ENCODE measurements around the gene MPV17L2.

Gene MPV17L2

DNA sequence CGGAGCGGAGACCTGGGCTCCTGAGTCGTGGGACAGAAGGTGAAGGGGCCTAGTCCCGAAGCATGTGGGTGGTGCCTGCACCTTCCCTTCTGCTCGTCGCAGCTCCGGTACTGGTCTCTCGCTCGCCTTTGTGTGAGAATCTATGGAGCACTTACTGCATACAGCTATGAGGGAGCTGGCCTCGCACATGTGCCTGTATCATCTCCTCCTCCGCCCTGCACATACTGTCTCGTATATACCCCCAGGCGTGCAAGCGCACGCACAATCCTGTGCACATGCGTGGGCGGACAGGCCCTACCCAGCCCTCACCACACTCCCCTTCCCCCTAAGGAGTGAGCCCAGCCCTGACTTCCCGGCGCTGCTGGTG, 31.4 kb upstream of the MPV17L2 start:
- H3K9ac ChIP-seq (ENCODE audit: low read length), result peak overlapping the region; percentile 66
- H3K9me3 ChIP-seq (ENCODE audit: control insufficient read depth, low read length), result no peaks in the 10 kb centered on the region
- no peaks in the 10 kb centered on the region for H3K27me3 ChIP-seq (replicated peaks; ENCODE audit: control insufficient read depth, insufficient read depth, low read length)
- peaks cover 32% of the 10 kb centered on the region for H3K36me3 ChIP-seq (ENCODE audit: control insufficient read depth, insufficient read depth, low read length, severe bottlenecking)
- H3K4me1 ChIP-seq (ENCODE audit: control insufficient read depth, insufficient read depth, low read length), result peaks cover 18% of the 10 kb centered on the region
- H3K4me3 ChIP-seq (ENCODE audit: low read length), result peak overlapping the region; percentile 74
- DNase-seq (ENCODE audit: low read depth), result no peak

DNA sequence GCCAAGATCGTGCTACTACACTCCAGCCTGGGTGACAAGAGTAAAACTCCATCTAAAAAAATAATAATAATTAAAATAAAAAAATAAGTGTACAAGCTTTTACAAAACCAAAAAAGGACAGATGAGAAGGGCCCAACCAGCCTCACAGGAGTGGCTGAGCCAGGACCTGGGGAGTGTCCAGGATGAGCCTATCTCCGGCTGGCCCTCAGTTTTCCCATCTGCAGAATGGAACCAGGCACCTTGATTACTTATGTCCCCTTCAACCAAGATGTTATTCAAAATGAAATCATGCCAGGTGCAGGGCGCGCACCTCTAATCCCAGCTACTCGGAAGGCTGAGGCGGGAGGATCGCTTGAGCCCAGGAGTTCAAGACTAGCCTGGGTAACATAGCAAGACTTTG, 28.9 kb upstream of the MPV17L2 start:
- H3K4me1 ChIP-seq (ENCODE audit: control insufficient read depth, insufficient read depth, low read length), result peaks cover 8% of the 10 kb centered on the region
- H3K4me3 ChIP-seq (ENCODE audit: low read length), result no peak overlapping the region
- H3K36me3 ChIP-seq (ENCODE audit: control insufficient read depth, insufficient read depth, low read length, severe bottlenecking), result peaks cover 52% of the 10 kb centered on the region
- H3K9ac ChIP-seq (ENCODE audit: low read length), result no peak overlapping the region
- H3K27me3 ChIP-seq (replicated peaks; ENCODE audit: control insufficient read depth, insufficient read depth, low read length), result no peaks in the 10 kb centered on the region
- H3K9me3 ChIP-seq (ENCODE audit: control insufficient read depth, low read length), result no peaks in the 10 kb centered on the region
- no peak for DNase-seq (ENCODE audit: low read depth)

DNA sequence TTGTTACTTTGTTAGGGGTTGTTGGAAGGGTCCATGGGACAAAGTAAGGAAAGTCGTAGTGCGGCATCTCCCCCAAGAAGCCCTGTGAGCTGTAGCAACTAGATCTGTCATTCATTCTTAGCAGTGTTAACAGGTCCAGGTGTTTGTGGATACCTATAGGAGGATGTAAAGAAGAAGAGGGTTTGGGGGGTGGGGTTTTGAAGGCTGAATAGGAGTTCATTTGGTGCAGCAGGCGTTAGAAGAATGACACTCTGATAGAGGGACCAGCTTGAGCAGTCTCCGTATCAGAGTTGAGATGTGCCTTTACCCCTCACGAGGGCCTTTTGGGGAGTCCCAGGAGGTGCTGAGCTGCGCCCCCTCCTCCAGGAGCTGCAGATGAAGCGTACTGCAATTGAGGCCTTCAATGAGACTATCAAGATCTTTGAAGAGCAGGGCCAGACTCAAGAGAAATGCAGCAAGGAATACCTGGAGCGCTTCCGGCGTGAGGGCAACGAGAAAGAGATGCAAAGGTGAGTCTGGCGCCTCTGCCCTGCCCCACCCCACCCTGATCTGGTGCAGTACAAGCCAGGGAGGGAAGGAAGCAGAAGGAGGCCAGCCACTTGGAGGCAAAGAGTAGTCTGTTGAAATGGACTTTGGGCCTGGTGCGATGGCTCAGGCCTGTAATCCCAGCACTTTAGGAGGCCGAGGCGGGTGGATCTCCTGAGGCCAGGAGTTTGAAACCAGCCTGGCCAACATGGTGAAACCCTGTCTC, 27.0 kb upstream of the MPV17L2 start:
- no peak overlapping the region for H3K9ac ChIP-seq (ENCODE audit: low read length)
- H3K9me3 ChIP-seq (ENCODE audit: control insufficient read depth, low read length), result no peaks in the 10 kb centered on the region
- peaks cover 57% of the 10 kb centered on the region for H3K36me3 ChIP-seq (ENCODE audit: control insufficient read depth, insufficient read depth, low read length, severe bottlenecking)
- H3K27me3 ChIP-seq (replicated peaks; ENCODE audit: control insufficient read depth, insufficient read depth, low read length), result no peaks in the 10 kb centered on the region
- no peak overlapping the region for H3K4me3 ChIP-seq (ENCODE audit: low read length)
- H3K4me1 ChIP-seq (ENCODE audit: control insufficient read depth, insufficient read depth, low read length), result peaks cover 13% of the 10 kb centered on the region
- no peak for DNase-seq (ENCODE audit: low read depth)

DNA sequence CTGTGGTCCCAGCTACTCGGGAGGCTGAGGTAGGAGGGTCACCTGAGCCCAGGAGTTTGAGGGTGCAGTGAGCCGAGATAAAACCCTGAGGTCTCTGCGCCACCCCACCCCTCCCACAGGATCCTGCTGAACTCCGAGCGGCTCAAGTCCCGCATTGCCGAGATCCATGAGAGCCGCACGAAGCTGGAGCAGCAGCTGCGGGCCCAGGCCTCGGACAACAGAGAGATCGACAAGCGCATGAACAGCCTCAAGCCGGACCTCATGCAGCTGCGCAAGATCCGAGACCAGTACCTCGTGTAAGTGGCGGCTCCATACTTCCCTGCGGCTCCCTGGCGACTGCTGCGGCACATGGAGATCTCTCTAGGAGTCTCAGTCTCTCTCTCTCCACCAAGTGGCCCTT, 26.0 kb upstream of the MPV17L2 start:
- Histone ChIP-seq H3K4me3 (ENCODE audit: low read length) (no peak overlapping the region), H3K9ac (ENCODE audit: low read length) (no peak overlapping the region), H3K36me3 (ENCODE audit: control insufficient read depth, insufficient read depth, low read length, severe bottlenecking) (peaks cover 55% of the 10 kb centered on the region), H3K4me1 (ENCODE audit: control insufficient read depth, insufficient read depth, low read length) (peaks cover 17% of the 10 kb centered on the region), H3K9me3 (ENCODE audit: control insufficient read depth, low read length) (no peaks in the 10 kb centered on the region), H3K27me3 (replicated peaks; ENCODE audit: control insufficient read depth, insufficient read depth, low read length) (no peaks in the 10 kb centered on the region)
- DNase-seq (ENCODE audit: low read depth), result no peak

DNA sequence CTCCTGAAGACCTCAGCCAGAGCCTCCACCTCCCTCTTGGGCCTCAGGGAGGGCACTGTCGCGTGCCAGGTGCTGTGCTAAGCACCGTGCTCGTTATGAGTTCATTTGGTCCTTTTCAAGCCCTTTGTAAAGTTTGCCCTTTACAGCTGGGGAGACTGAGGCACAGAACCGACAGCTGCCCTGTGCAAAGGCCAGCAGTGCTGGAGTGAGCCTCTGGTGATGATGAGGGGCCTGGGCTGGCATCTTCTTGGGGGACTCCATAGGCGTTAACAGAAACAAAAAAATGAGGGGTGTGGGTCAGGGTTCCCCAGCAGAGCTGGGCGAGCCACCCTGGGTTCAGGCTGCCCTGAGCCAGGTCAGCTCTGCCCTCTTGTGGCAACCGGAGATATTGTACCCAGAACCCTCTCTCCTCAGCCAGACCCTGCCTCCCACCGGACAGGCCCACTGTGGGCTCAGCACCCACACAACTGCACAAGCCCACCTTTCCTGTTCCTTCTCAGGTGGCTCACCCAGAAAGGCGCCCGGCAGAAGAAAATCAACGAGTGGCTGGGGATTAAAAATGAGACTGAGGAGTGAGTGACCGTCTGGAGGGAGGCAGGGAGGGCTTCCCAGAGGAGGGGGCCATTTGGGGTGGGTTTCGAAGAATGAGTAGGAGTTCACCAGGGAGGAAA, 24.9 kb upstream of the MPV17L2 start:
- no peak overlapping the region for H3K9ac ChIP-seq (ENCODE audit: low read length)
- H3K36me3 ChIP-seq (ENCODE audit: control insufficient read depth, insufficient read depth, low read length, severe bottlenecking), result peaks cover 46% of the 10 kb centered on the region
- peak; percentile 73 for DNase-seq (ENCODE audit: low read depth)
- H3K27me3 ChIP-seq (replicated peaks; ENCODE audit: control insufficient read depth, insufficient read depth, low read length), result no peaks in the 10 kb centered on the region
- H3K4me3 ChIP-seq (ENCODE audit: low read length), result no peak overlapping the region
- H3K9me3 ChIP-seq (ENCODE audit: control insufficient read depth, low read length), result no peaks in the 10 kb centered on the region
- peaks cover 20% of the 10 kb centered on the region for H3K4me1 ChIP-seq (ENCODE audit: control insufficient read depth, insufficient read depth, low read length)

DNA sequence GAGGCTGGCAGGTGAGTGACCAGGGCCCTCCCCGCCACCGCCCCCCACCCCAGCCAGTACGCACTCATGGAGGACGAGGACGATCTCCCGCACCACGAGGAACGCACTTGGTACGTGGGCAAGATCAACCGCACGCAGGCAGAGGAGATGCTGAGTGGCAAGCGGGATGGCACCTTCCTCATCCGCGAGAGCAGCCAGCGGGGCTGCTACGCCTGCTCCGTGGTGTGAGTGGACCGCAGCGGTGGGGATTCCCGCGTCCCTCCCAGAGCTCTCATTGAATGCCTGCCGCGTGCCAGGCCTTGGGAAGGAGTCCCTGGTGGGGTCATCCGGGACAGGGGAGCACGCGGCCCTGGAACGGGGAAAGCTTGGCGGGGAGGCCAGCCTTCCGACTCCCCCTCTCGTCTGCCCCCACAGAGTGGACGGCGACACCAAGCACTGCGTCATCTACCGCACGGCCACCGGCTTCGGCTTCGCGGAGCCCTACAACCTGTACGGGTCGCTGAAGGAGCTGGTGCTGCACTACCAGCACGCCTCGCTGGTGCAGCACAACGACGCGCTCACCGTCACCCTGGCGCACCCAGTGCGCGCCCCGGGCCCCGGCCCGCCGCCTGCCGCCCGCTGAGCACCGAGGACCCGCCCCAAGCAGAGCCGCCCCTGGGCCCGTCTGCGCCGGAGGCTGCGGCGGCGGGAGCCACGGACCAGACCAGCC, 24.2 kb upstream of the MPV17L2 start:
- DNase-seq (ENCODE audit: low read depth), result no peak
- Histone ChIP-seq H3K36me3 (ENCODE audit: control insufficient read depth, insufficient read depth, low read length, severe bottlenecking) (peaks cover 40% of the 10 kb centered on the region), H3K27me3 (replicated peaks; ENCODE audit: control insufficient read depth, insufficient read depth, low read length) (no peaks in the 10 kb centered on the region), H3K4me1 (ENCODE audit: control insufficient read depth, insufficient read depth, low read length) (peaks cover 24% of the 10 kb centered on the region), H3K9me3 (ENCODE audit: control insufficient read depth, low read length) (no peaks in the 10 kb centered on the region), H3K9ac (ENCODE audit: low read length) (no peak overlapping the region), H3K4me3 (ENCODE audit: low read length) (no peak overlapping the region)

DNA sequence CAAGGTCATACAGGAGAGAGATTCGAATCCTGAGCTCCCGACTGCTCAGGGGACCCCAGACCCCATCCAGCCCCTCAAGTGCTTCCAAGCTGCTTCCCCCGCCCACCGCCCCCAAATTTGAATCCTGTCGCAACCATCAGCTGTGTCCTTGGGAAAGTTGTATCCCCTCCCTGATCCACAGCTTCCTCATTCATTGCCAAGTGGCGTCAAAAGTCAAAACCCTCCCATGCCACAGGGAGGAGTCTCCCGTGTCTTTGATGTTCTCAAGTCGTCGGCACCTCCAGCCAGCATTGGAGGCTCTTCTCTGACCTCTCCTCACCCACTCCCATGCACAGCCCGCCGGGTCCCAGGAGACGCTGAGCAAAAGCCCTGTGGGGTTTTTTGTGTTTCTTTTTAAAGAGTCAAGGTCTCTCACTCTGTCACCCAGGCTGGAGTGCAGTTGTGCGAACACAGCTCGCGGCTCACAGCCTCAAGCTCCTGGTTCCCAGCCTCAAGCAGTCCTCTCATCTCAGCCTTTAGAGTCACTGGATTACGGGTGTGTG, 22.2 kb upstream of the MPV17L2 start:
- Histone ChIP-seq H3K4me3 (ENCODE audit: low read length) (no peak overlapping the region), H3K27me3 (replicated peaks; ENCODE audit: control insufficient read depth, insufficient read depth, low read length) (no peaks in the 10 kb centered on the region)
- no peak for DNase-seq (ENCODE audit: low read depth)

DNA sequence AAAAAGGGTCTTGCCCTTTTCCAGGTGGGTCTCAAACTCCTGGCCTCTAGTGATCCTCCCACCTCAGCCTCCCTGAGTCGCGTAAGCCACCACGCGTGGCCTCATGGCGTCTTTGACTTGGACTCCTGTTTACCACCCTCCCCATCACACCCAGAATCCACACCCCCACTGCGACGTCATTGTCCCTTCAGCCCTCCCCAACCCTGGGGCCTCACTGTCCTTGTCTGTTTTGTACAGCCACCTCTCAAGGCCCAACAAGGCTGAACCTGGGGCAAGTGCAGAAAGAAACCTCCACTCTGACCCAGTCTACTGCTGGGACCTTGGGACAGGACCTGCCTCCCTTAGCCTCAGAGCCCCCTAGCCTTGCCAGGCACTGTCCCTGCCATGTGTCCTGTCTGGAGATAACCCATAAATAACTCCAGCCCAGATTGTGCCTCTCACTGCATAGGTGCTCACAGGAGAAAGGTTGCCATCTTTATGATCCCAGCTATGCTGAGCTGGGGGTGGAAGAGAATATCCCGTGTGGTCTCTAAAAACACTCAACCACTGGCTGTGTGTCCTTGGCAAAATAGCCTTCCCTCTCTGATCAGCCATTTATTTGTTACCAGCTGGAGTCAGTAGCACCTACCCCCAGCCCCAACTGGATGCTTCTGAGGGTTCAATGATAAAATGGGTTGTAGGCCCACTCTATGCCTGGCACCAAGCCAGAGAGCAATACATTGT, 21.3 kb upstream of the MPV17L2 start:
- DNase-seq (ENCODE audit: low read depth), result no peak

More for the DNA sequence above, 22.2 kb upstream of the MPV17L2 start:
- Histone ChIP-seq H3K9me3 (ENCODE audit: control insufficient read depth, low read length) (no peaks in the 10 kb centered on the region), H3K36me3 (ENCODE audit: control insufficient read depth, insufficient read depth, low read length, severe bottlenecking) (peaks cover 31% of the 10 kb centered on the region), H3K9ac (ENCODE audit: low read length) (no peak overlapping the region), H3K4me1 (ENCODE audit: control insufficient read depth, insufficient read depth, low read length) (peaks cover 28% of the 10 kb centered on the region)

DNA sequence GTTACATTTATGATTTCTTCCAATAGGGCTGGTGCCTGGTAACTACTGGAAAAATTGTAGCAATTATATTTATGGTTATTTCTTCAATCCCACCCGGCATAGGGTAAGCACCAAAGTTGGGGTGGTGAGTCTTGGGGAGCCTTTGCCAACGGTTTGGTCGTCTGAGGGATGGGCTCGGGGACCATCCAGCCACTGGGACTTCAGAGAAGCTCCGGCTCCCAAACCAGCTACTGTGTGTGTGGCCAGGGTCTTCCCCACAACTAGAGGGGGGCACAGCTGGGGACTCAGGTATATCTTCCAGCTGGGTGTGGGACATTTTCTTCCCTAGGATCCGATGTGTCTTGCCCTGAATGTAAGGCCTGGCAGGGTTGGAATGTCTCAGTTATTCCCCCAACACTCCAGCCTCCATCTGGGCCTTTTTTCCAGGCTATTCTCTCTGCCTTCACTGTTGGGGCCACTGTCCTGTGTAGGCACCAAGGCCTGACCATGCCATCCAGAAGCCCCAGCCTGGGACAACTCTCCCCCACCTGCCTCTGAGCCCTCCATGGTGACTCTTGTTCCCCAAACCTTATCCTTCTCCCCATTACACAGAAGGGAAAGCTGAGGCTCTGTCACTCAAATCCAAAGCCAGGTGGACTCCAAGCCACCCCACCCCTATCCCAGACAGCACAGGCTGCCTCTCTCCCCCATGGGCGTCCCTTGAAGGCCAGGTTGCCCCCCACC, 20.5 kb upstream of the MPV17L2 start:
- Histone ChIP-seq H3K9me3 (ENCODE audit: control insufficient read depth, low read length) (no peaks in the 10 kb centered on the region), H3K4me1 (ENCODE audit: control insufficient read depth, insufficient read depth, low read length) (peaks cover 28% of the 10 kb centered on the region), H3K27me3 (replicated peaks; ENCODE audit: control insufficient read depth, insufficient read depth, low read length) (no peaks in the 10 kb centered on the region), H3K9ac (ENCODE audit: low read length) (no peak overlapping the region), H3K36me3 (ENCODE audit: control insufficient read depth, insufficient read depth, low read length, severe bottlenecking) (peaks cover 16% of the 10 kb centered on the region), H3K4me3 (ENCODE audit: low read length) (no peak overlapping the region)
- DNase-seq (ENCODE audit: low read depth), result no peak

More for the DNA sequence above, 21.3 kb upstream of the MPV17L2 start:
- Histone ChIP-seq H3K4me1 (ENCODE audit: control insufficient read depth, insufficient read depth, low read length) (peaks cover 28% of the 10 kb centered on the region), H3K9me3 (ENCODE audit: control insufficient read depth, low read length) (no peaks in the 10 kb centered on the region), H3K27me3 (replicated peaks; ENCODE audit: control insufficient read depth, insufficient read depth, low read length) (no peaks in the 10 kb centered on the region), H3K9ac (ENCODE audit: low read length) (no peak overlapping the region), H3K36me3 (ENCODE audit: control insufficient read depth, insufficient read depth, low read length, severe bottlenecking) (peaks cover 24% of the 10 kb centered on the region), H3K4me3 (ENCODE audit: low read length) (no peak overlapping the region)

DNA sequence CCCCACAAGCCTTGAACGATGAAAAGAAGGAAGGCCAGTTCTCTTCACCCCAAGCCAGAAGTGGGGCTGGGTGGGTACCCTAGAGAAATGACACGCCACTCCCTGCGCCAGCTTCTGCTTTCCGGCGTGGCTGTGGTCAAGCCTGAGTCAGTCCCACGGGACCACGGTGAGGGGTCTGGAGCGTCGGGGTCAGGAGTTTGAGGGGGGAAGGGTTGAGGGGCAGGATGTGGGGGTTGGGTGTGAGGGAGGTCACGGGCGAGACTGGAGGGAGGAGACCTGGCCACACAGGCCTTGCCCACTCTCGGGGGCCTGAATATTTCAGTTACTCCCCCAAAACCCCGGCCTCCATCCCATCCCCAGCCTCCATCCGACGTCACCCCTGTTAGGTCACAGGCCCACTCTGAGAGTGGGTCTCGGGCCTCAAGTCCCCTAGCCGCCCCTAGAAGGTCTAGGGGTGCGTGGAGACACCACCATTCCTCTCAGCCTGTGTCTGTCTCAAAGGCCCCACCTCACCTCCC, 19.9 kb upstream of the MPV17L2 start:
- H3K4me1 ChIP-seq (ENCODE audit: control insufficient read depth, insufficient read depth, low read length), result peaks cover 28% of the 10 kb centered on the region
- no peak for DNase-seq (ENCODE audit: low read depth)
- no peaks in the 10 kb centered on the region for H3K9me3 ChIP-seq (ENCODE audit: control insufficient read depth, low read length)
- peaks cover 12% of the 10 kb centered on the region for H3K36me3 ChIP-seq (ENCODE audit: control insufficient read depth, insufficient read depth, low read length, severe bottlenecking)
- peak overlapping the region; percentile 82 for H3K9ac ChIP-seq (ENCODE audit: low read length)
- H3K4me3 ChIP-seq (ENCODE audit: low read length), result peak overlapping the region; percentile 88
- H3K27me3 ChIP-seq (replicated peaks; ENCODE audit: control insufficient read depth, insufficient read depth, low read length), result no peaks in the 10 kb centered on the region
